Endothelial cell (in vitro differentiated cells): ENCODE results near the gene MARCHF9. TPM values are rescaled to one million over a fixed set of nuclear protein-coding genes. Genes with fewer than 3 reads are reported as not detected.
A peak's percentile ranks its signal among the peaks of the same experiment; 100 is the strongest.

Experiments used
- DNase-seq: peaks from one replicate; pipeline ENCODE4 v3.0.0; 2021; ENCODE audit warnings: low spot score
- H3K27ac Mint-ChIP-seq: one replicate; pipeline ENCODE4 v1.8.0; 2021; ENCODE audit warnings: mixed read lengths, inconsistent platforms; ENCODE audit not compliant: unreplicated experiment
- H3K27me3 Mint-ChIP-seq: one replicate; pipeline ENCODE4 v1.8.0; 2021; ENCODE audit warnings: mild to moderate bottlenecking, moderate library complexity, mixed read lengths, inconsistent platforms; ENCODE audit not compliant: unreplicated experiment
- H3K36me3 Mint-ChIP-seq: one replicate; pipeline ENCODE4 v1.8.0; 2021; ENCODE audit warnings: mild to moderate bottlenecking, low read depth, mixed read lengths, inconsistent platforms; ENCODE audit not compliant: unreplicated experiment
- H3K4me1 Mint-ChIP-seq: one replicate; pipeline ENCODE4 v1.8.0; 2021; ENCODE audit warnings: mild to moderate bottlenecking, mixed read lengths, inconsistent platforms; ENCODE audit not compliant: unreplicated experiment
- H3K4me3 Mint-ChIP-seq: one replicate; pipeline ENCODE4 v1.8.0; 2021; ENCODE audit warnings: mild to moderate bottlenecking, mixed read lengths, inconsistent platforms; ENCODE audit not compliant: unreplicated experiment
- H3K9me3 Mint-ChIP-seq: one replicate; pipeline ENCODE4 v1.8.0; 2021; ENCODE audit warnings: mixed read lengths, inconsistent platforms; ENCODE audit not compliant: unreplicated experiment
- total RNA-seq: library from RNA; stranded (reverse); fragmentation: NEBNext Ultra II Directional; extraction: Animal tissue kit (Norgen Biotek cat#: 25700); gene quantifications from one replicate; pipeline ENCODE4 v1.2.1, GENCODE V29; 2021; ENCODE audit not compliant: unreplicated experiment
- TF ChIP-seq, protein P1 (sequence below): fragments of 200-600 bp; sonication (generic); IDR thresholded peaks from one replicate; pipeline ENCODE4 v1.5.0; 2021; ENCODE audit warnings: antibody characterized with exemption; ENCODE audit not compliant: unreplicated experiment

MARCHF9 gene
- total RNA-seq, 1 donor from 2014 or later: 2.3 TPM

DNA sequence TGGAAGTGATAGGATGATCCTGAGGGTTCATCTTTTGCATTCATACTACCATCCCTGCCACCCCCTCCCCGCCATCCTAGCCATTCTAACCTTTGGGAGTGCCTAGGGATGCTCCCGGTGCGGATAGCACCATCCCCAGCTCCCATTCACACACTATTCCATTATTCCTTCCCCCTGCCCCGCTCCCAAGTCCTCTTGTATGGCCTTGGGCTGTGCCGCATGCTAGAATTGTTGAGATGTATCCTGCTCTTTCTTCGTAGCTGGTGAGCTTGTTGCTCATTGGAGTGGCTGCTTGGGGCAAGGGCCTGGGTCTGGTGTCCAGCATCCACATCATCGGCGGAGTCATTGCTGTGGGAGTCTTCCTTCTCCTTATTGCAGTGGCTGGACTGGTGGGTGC, 9.4 kb upstream of the MARCHF9 start:
- Mint-ChIP-seq H3K4me3 (peak overlapping the region; percentile 97), H3K27ac (peak overlapping the region; percentile 99), H3K27me3 (peaks cover 16% of the 10 kb centered on the region), H3K9me3 (no peaks in the 10 kb centered on the region), H3K36me3 (peaks cover 30% of the 10 kb centered on the region), H3K4me1 (peaks cover 47% of the 10 kb centered on the region)
- DNase-seq: no peak
- TF ChIP-seq, protein P1, sequence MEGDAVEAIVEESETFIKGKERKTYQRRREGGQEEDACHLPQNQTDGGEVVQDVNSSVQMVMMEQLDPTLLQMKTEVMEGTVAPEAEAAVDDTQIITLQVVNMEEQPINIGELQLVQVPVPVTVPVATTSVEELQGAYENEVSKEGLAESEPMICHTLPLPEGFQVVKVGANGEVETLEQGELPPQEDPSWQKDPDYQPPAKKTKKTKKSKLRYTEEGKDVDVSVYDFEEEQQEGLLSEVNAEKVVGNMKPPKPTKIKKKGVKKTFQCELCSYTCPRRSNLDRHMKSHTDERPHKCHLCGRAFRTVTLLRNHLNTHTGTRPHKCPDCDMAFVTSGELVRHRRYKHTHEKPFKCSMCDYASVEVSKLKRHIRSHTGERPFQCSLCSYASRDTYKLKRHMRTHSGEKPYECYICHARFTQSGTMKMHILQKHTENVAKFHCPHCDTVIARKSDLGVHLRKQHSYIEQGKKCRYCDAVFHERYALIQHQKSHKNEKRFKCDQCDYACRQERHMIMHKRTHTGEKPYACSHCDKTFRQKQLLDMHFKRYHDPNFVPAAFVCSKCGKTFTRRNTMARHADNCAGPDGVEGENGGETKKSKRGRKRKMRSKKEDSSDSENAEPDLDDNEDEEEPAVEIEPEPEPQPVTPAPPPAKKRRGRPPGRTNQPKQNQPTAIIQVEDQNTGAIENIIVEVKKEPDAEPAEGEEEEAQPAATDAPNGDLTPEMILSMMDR: no peak

DNA sequence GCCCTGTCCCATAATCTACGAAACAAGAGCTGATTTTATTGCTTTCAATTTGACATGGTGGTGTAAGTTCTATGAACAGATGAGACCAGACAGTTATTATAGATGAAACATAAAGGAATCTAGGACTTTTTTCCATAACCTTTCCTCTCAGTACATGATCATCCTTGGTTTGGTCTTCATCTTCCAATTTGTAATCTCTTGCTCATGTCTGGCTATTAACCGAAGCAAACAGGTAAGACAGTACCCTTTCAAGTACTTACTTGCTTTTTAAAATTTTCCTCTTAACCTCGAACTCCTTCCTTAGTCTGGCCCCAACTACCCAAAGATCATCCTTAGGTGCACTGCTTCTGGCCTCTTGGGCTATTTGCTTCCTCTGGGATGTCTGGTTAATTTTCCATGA, 8.9 kb upstream of the MARCHF9 start:
- peaks cover 13% of the 10 kb centered on the region for H3K27me3 Mint-ChIP-seq
- peak overlapping the region; percentile 97 for H3K4me3 Mint-ChIP-seq
- H3K9me3 Mint-ChIP-seq: no peaks in the 10 kb centered on the region
- TF ChIP-seq, protein P1: no peak
- peaks cover 46% of the 10 kb centered on the region for H3K4me1 Mint-ChIP-seq
- H3K27ac Mint-ChIP-seq: peak overlapping the region; percentile 99
- peaks cover 35% of the 10 kb centered on the region for H3K36me3 Mint-ChIP-seq
- no peak for DNase-seq

DNA sequence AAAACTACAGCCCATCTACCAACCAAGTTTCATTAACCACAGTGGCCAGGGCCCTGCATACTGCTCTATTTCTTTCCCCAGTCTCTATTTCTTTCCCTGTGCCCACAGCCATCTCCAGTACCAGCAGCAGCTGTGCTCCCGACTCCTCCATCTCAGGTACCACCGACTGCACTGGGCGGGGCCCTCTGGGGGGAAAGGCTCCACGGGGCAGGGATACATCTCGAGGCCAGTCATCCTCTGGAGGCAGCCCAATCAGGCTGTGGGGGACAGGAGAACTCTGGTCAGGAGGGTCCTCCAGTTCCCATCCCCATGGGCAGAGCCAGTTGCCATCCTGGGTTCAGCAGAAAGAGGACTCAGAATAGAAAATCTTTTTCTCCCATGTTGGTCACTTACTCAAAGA, 5.8 kb upstream of the MARCHF9 start:
- DNase-seq: no peak
- Mint-ChIP-seq H3K4me1 (peaks cover 58% of the 10 kb centered on the region), H3K9me3 (no peaks in the 10 kb centered on the region), H3K27me3 (peaks cover 20% of the 10 kb centered on the region), H3K27ac (no peak overlapping the region), H3K36me3 (peaks cover 46% of the 10 kb centered on the region), H3K4me3 (peak overlapping the region; percentile 73)
- TF ChIP-seq, protein P1: no peak

DNA sequence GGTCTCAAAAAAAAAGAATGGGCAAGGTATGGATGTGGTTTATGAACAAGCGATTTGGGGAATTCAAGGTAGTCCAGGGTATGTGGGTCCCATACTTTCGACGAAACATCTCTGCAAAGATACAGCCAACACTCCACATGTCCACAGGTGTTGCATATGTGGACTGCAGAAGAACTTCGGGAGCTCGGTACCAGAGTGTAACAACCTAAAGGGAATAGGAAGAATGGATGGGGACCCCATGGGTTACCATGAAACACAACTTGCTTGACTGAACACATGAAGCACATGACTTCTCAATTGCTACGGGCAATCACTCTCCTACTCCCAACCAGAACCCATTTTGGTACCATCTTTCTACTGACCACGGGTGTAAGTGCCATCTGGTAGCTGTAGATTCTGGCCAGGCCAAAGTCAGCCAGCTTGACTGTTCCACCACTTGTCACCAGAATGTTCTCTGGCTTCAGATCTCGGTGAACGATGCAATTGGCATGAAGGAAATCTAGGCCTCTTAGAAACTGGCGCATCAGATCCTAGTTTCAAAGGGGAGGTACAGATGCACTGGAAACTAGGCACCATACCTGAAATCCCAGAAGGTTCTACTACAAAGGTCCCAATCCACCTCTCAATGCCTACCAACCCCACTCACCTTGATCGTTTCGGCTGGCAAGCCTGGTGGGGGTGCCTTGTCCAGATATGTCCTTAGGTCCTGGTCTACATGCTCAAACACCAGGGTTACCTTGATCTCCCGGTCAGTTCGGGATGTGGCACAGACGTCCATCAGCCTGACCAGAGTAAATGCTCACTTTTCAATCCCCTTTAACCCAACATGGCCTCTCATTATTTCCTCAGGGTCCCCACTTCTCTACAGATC, 4.1 kb upstream of the MARCHF9 start:
- peaks cover 53% of the 10 kb centered on the region for H3K36me3 Mint-ChIP-seq

DNA sequence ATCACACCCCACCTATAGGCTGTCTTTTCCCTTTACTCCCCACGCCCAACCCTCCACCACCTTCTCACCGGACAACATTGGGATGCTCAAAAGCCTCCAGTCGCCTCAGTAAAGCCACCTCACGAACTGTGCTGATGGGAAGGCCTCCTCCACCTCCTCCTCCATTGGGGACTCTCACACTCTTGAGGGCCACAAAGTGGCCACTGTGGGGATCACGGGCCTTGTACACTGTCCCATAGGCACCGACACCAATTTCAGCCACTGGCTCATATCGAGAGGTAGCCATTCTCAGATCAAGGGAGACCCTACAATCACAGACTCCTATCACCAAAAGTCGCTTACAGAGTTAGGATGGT, 3.5 kb upstream of the MARCHF9 start:
- H3K27ac Mint-ChIP-seq: peak overlapping the region; percentile 99
- peak overlapping the region; percentile 100 for H3K4me3 Mint-ChIP-seq
- H3K36me3 Mint-ChIP-seq: peaks cover 52% of the 10 kb centered on the region
- peaks cover 49% of the 10 kb centered on the region for H3K4me1 Mint-ChIP-seq
- H3K9me3 Mint-ChIP-seq: no peaks in the 10 kb centered on the region
- no peak for DNase-seq
- peaks cover 28% of the 10 kb centered on the region for H3K27me3 Mint-ChIP-seq
- TF ChIP-seq, protein P1: no peak

More for the DNA sequence above, 4.1 kb upstream of the MARCHF9 start:
- Mint-ChIP-seq H3K4me1 (peaks cover 50% of the 10 kb centered on the region), H3K4me3 (peak overlapping the region; percentile 100), H3K9me3 (no peaks in the 10 kb centered on the region), H3K27ac (peak overlapping the region; percentile 99), H3K27me3 (peaks cover 24% of the 10 kb centered on the region)
- TF ChIP-seq, protein P1: no peak
- no peak for DNase-seq
